Astrocyte (in vitro differentiated cells and primary cell): Measurements from ENCODE around the gene TNIP1. TPM values are rescaled to one million over a fixed set of nuclear protein-coding genes. Genes with fewer than 3 reads are reported as not detected.

Source experiments
- DNase-seq: peaks from one replicate; pipeline ENCODE4 v3.0.0-alpha.2; 2010; ENCODE audit warnings: low read depth
- FAIRE-seq: peaks from 2 replicates; lab custom pipeline; 2011; peaks lifted over from hg19 to GRCh38; lab: Jason Lieb, UNC
- H2AFZ ChIP-seq: 2 replicates; pipeline ENCODE4 v1.6.0; 2012; ENCODE audit warnings: low read depth, low read length, inconsistent platforms
- H3K27ac ChIP-seq: 2 replicates; pipeline ENCODE4 v1.5.1; 2011; ENCODE audit warnings: low read depth, low read length, inconsistent platforms
- H3K27me3 ChIP-seq: 2 replicates; pipeline ENCODE4 v1.6.0; 2011; ENCODE audit warnings: low read length, inconsistent platforms; ENCODE audit not compliant: insufficient read depth
- H3K36me3 ChIP-seq: 2 replicates; pipeline ENCODE4 v1.5.1; 2011; ENCODE audit warnings: low read length, inconsistent platforms; ENCODE audit not compliant: insufficient read depth
- H3K4me1 ChIP-seq: 2 replicates; pipeline ENCODE4 v1.5.1; 2011; ENCODE audit warnings: low read length, inconsistent platforms; ENCODE audit not compliant: insufficient read depth
- H3K4me2 ChIP-seq: 2 replicates; pipeline ENCODE4 v1.6.0; 2012; ENCODE audit warnings: low read length, inconsistent platforms
- H3K4me3 ChIP-seq: 2 replicates; pipeline ENCODE4 v1.5.1; 2011; ENCODE audit warnings: low read depth, mild to moderate bottlenecking, low read length, inconsistent platforms; ENCODE audit not compliant: insufficient read depth
- H3K79me2 ChIP-seq: 2 replicates; pipeline ENCODE4 v1.6.0; 2012; ENCODE audit warnings: mild to moderate bottlenecking, low read length, inconsistent platforms; ENCODE audit not compliant: insufficient read depth
- H3K9ac ChIP-seq: 2 replicates; pipeline ENCODE4 v1.6.0; 2012; ENCODE audit warnings: mild to moderate bottlenecking, low read length, inconsistent platforms
- H3K9me3 ChIP-seq: 2 replicates; pipeline ENCODE4 v1.5.1; 2012; ENCODE audit warnings: low read depth, mild to moderate bottlenecking, low read length, inconsistent platforms; ENCODE audit not compliant: insufficient read depth
- H4K20me1 ChIP-seq: 2 replicates; pipeline ENCODE4 v1.6.0; 2012; ENCODE audit warnings: low read length, inconsistent platforms; ENCODE audit not compliant: insufficient read depth
- H3K27ac Mint-ChIP-seq: one replicate; pipeline ENCODE4 v1.8.0; 2021; ENCODE audit warnings: mild to moderate bottlenecking, mixed read lengths; ENCODE audit not compliant: unreplicated experiment
- H3K27me3 Mint-ChIP-seq: one replicate; pipeline ENCODE4 v1.8.0; 2021; ENCODE audit warnings: low read depth, mixed read lengths; ENCODE audit not compliant: unreplicated experiment
- H3K36me3 Mint-ChIP-seq: one replicate; pipeline ENCODE4 v1.8.0; 2021; ENCODE audit warnings: low read depth, mixed read lengths; ENCODE audit not compliant: unreplicated experiment
- H3K4me1 Mint-ChIP-seq: one replicate; pipeline ENCODE4 v1.8.0; 2021; ENCODE audit warnings: low read depth, mixed read lengths; ENCODE audit not compliant: unreplicated experiment
- H3K4me3 Mint-ChIP-seq: one replicate; pipeline ENCODE4 v1.8.0; 2021; ENCODE audit warnings: mild to moderate bottlenecking, moderate library complexity, mixed read lengths; ENCODE audit not compliant: unreplicated experiment
- H3K9me3 Mint-ChIP-seq: one replicate; pipeline ENCODE4 v1.8.0; 2021; ENCODE audit warnings: mild to moderate bottlenecking, mixed read lengths; ENCODE audit not compliant: unreplicated experiment
- EZH2 ChIP-seq: IDR thresholded peaks from 2 replicates; pipeline ENCODE4 v1.6.1; 2012; ENCODE audit warnings: mild to moderate bottlenecking, low read length, inconsistent platforms; ENCODE audit not compliant: insufficient read depth
- total RNA-seq: library from RNA; stranded (reverse); gene quantifications from 2 replicates; pipeline ENCODE4 v1.2.1, GENCODE V29; 2021
- TF ChIP-seq, protein P1 (sequence below): IDR thresholded peaks from 2 replicates; pipeline ENCODE4 v1.5.1; 2011; ENCODE audit warnings: low read depth, mild to moderate bottlenecking, inconsistent platforms, low read length, moderate library complexity; ENCODE audit not compliant: insufficient read depth

TNIP1 gene
- total RNA-seq, 1 donor from 2014 or later: 119 TPM

DNA sequence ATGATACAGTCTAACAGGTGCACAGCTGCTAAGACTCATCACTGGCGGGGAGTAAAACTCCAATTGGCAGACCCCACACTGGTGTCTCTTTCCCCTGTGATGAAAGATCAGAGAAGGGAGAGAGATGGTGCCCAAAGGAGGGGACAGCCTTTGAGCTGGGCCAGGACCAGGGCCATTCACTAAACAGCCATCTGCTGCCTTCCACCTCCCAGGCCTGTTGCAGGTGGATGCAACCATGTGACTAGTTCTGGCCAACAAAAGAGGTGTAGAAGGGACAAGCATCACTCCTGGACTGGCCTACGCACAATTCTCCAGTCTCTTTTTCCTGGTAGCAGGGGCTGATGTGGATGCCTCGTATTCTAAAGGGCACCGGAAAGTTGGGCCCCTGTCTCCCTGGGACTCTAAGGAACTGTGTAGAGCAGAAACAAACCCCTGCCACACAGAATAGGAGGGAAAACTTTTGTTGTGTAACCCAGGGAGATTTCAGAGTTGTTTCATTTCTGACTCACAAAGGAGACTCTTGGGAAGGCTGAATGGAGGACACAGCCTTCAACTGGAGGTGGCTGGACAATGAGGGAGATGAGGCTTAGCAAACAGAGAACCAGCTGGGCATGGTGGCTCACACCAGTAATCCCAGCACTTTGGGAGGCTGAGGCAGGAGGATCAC lies 26.9 kb downstream of the TNIP1 start:
- Histone ChIP-seq H3K9me3 (no peaks in the 10 kb centered on the region), H3K4me3 (no peak overlapping the region), H3K27ac (no peak overlapping the region), H3K79me2 (no peaks in the 10 kb centered on the region), H2AFZ (no peak overlapping the region), H3K27me3 (no peaks in the 10 kb centered on the region), H3K4me1 (peaks cover 16% of the 10 kb centered on the region), H3K4me2 (no peak overlapping the region), H3K36me3 (peaks cover 13% of the 10 kb centered on the region), H4K20me1 (peaks cover 29% of the 10 kb centered on the region), H3K9ac (no peak overlapping the region)
- H3K27me3 Mint-ChIP-seq: no peaks in the 10 kb centered on the region
- no peak for DNase-seq
- no peak for FAIRE-seq
- no peak overlapping the region for H3K4me3 Mint-ChIP-seq
- H3K36me3 Mint-ChIP-seq: peaks cover 22% of the 10 kb centered on the region
- no peak overlapping the region for H3K27ac Mint-ChIP-seq
- TF ChIP-seq, protein P1, sequence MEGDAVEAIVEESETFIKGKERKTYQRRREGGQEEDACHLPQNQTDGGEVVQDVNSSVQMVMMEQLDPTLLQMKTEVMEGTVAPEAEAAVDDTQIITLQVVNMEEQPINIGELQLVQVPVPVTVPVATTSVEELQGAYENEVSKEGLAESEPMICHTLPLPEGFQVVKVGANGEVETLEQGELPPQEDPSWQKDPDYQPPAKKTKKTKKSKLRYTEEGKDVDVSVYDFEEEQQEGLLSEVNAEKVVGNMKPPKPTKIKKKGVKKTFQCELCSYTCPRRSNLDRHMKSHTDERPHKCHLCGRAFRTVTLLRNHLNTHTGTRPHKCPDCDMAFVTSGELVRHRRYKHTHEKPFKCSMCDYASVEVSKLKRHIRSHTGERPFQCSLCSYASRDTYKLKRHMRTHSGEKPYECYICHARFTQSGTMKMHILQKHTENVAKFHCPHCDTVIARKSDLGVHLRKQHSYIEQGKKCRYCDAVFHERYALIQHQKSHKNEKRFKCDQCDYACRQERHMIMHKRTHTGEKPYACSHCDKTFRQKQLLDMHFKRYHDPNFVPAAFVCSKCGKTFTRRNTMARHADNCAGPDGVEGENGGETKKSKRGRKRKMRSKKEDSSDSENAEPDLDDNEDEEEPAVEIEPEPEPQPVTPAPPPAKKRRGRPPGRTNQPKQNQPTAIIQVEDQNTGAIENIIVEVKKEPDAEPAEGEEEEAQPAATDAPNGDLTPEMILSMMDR: no peak
- TF ChIP-seq EZH2: no peak
- peaks cover 2% of the 10 kb centered on the region for H3K9me3 Mint-ChIP-seq
- H3K4me1 Mint-ChIP-seq: peaks cover 14% of the 10 kb centered on the region

DNA sequence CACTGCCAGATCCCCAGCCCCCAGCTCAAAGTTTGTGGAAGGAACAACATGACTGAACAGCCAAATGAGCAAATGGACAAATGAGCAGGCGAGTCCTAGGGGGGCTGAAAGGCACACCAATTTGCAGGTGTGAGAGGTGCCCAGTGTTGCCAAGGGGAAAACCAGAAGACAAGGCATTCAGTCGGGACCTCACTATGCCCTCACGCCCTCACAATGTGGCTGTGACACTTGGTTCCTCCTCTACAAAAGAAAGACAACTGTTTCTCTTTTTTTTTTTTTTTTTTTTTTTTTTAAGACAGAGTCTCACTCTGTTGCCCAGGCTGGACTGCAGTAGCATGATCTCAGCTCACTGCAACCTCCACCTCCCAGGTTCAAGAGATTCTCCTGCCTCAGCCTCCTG lies 28.0 kb downstream of the TNIP1 start:
- Mint-ChIP-seq H3K4me3 (no peak overlapping the region), H3K9me3 (peaks cover 2% of the 10 kb centered on the region), H3K27me3 (no peaks in the 10 kb centered on the region), H3K36me3 (peaks cover 21% of the 10 kb centered on the region), H3K27ac (peak overlapping the region; percentile 26), H3K4me1 (peaks cover 11% of the 10 kb centered on the region)
- H2AFZ ChIP-seq: no peak overlapping the region
- H3K4me1 ChIP-seq: peaks cover 7% of the 10 kb centered on the region
- H3K27me3 ChIP-seq: no peaks in the 10 kb centered on the region
- no peak for FAIRE-seq
- H3K36me3 ChIP-seq: peaks cover 13% of the 10 kb centered on the region
- no peak for DNase-seq
- TF ChIP-seq, protein P1: no peak
- TF ChIP-seq EZH2: no peak
- no peak overlapping the region for H3K27ac ChIP-seq
- peaks cover 33% of the 10 kb centered on the region for H4K20me1 ChIP-seq
- no peak overlapping the region for H3K9ac ChIP-seq
- H3K9me3 ChIP-seq: no peaks in the 10 kb centered on the region
- no peak overlapping the region for H3K4me2 ChIP-seq
- no peak overlapping the region for H3K4me3 ChIP-seq
- H3K79me2 ChIP-seq: no peaks in the 10 kb centered on the region

DNA sequence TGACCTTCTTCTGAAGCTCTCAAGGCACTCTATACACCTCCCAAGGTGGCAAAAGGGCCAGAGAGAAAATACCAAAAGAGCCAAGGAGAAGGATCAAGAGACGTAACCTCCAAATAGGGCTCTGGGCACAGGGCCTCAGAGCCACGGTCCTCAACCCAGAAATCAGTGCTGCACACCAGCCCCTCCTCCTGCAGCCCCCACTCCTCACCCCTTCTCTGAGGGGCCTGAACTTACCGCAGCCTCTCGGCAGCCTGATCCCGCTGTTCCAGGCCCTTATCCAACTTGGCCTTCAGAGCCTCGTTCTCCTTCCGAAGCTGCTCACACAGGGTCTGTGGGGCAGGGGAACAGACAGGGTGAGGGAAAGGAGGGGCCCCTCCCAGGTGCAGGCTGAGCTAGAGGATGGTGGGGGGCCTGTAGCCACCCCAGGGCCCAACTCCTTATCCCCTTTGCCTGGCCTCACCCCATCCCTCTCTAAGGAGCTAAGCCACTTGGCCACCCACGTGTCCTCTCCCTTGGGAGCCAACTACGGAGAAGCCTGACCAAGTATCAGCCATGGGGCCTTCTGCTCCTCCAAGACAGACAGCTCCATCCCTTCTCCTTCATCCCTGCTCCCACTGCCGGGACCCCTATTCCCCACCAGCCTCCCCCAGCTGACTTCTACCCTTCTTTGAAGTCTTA lies 28.8 kb downstream of the TNIP1 start:
- DNase-seq: no peak
- no peaks in the 10 kb centered on the region for H3K9me3 ChIP-seq
- H3K27ac ChIP-seq: no peak overlapping the region
- H3K4me3 ChIP-seq: no peak overlapping the region
- Mint-ChIP-seq H3K27me3 (no peaks in the 10 kb centered on the region), H3K36me3 (peaks cover 20% of the 10 kb centered on the region), H3K4me3 (no peak overlapping the region), H3K9me3 (peaks cover 2% of the 10 kb centered on the region), H3K27ac (no peak overlapping the region), H3K4me1 (peaks cover 11% of the 10 kb centered on the region)
- no peaks in the 10 kb centered on the region for H3K79me2 ChIP-seq
- H3K27me3 ChIP-seq: no peaks in the 10 kb centered on the region
- no peak overlapping the region for H3K9ac ChIP-seq
- TF ChIP-seq, protein P1: no peak
- TF ChIP-seq EZH2: no peak
- peaks cover 16% of the 10 kb centered on the region for H3K36me3 ChIP-seq
- H3K4me2 ChIP-seq: no peak overlapping the region
- H3K4me1 ChIP-seq: peaks cover 7% of the 10 kb centered on the region
- peaks cover 41% of the 10 kb centered on the region for H4K20me1 ChIP-seq
- H2AFZ ChIP-seq: no peak overlapping the region
- no peak for FAIRE-seq
